ENCODE results near the gene DIS3L2.

GRCh38 chr2:232147440-232148077 is 186.0 kb downstream of the DIS3L2 start:
- no peak for TF ChIP-seq CTCF (conservative IDR thresholded peaks at IDR 0.05; ENCODE audit: low read depth in 2 of 2)
- no peak for TF ChIP-seq POLR2AphosphoS5 (IDR thresholded peaks at IDR 0.05; ENCODE audit: low read depth)
- TF ChIP-seq EZH2phosphoT487 (IDR thresholded peaks at IDR 0.05; ENCODE audit: unreplicated experiment) = no peak
- TF ChIP-seq EZH2 (IDR thresholded peaks at IDR 0.05; ENCODE audit: low read depth, unreplicated experiment) = no peak
- TF ChIP-seq JUNB (IDR thresholded peaks at IDR 0.05; ENCODE audit: unreplicated experiment) = no peak
- TF ChIP-seq NANOG (IDR thresholded peaks at IDR 0.05; ENCODE audit: borderline replicate concordance) = no peak
- TF ChIP-seq ZNF331 (CRISPR knock-in tag; IDR thresholded peaks at IDR 0.05; ENCODE audit: low read depth) = no peak
- TF ChIP-seq REST (IDR thresholded peaks at IDR 0.05; ENCODE audit: unreplicated experiment) = no peak
